HG02571 (cell line): ENCODE results near the gene KIF1B.

Experiments used
- ATAC-seq: cut with Tn5 transposase; IDR thresholded peaks from one replicate; pipeline ENCODE4 v1.9.1; 2021; ENCODE audit warnings: mild to moderate bottlenecking, moderate library complexity; ENCODE audit not compliant: unreplicated experiment

The KIF1B gene

DNA sequence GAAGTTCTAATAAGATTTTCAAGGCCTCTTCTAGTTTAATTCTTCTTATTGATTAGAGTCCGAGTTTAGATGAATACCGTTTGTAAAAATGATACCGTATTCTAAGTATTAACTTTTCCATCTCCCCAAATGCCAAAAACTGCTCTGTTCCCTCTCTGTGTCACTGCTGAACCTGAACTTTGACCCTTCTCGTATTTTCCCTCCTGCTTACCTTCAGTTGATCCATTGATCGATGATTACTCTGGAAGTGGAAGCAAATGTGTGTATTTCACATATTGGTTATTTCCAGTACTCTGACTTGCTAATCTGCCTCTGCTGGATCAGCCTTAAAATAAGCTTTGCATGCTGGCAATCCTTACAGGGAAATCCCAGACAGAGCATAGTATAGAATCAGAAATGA is 68.5 kb downstream of the KIF1B start:
- no peak for ATAC-seq

DNA sequence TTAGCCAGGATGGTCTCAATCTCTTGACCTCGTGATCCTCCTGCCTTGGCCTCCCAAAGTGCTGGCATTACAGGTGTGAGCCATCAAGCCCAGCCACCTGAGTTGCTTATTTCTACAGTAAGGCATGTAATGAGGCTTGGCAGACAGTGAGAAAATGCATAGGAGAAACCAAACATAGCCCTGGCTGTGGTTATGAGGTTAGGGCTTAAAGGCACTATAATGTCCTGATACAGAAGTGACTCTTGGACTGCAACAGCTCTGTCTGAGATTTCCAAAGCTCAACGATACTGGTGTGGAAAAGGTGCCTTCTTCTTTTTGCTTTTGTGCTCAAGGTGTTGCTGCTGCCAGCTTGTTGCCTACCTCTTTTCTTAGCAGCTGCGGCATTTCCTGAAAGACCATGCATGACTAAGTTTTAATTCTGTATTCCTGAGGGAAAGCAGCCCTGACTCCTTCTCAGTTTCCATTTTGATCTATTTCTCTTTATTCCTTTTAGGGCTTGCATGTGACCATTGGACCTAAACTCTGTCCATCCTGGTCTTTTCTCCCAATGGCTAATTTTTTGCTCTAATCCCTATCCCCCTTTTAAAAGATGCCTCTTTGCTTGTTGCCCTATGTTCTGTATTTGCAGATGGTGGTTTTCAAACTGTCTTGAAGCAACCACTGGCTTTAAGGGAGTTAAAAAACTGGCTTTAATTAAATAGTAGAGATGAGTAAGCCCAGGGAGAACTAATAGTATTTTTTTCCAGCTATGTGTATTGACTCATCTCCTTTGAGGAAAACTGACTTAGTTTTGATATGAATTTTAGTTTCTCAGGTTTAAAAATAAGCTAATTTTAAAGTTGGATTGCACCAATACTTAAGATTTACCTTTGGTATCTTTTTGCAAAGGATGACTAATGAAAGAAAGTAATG is 70.3 kb downstream of the KIF1B start:
- no peak for ATAC-seq

DNA sequence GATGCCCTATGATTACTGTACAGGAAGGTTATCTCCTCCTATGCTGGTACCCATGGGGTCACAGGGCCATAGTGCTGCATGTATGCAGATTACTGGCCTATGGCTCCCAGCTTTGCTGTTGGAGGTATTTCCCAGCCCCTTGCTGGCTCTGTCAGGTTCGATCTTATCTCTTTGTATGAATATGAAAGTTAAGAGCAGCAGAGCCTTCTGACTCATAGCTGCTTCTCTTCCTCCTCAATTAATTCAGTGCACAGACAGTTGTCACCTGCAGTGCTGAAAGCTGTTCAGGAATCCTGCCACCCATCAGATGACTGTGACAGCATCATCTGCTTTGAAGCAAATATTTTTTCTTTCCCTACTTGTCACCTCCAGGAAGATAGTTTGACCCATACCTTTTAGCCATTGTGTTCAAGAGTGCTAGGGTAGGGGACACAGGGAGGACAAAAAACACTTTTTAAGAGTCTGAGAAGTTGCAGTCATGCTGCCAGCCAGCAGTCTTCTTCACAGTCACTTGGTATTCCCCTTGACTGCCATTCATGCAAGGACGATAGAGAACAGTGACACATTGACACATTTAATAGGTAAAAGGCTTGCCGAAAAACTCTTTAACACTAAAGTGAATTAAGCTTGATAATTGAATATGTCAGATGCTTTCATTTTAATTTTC is 73.1 kb downstream of the KIF1B start:
- no peak for ATAC-seq

DNA sequence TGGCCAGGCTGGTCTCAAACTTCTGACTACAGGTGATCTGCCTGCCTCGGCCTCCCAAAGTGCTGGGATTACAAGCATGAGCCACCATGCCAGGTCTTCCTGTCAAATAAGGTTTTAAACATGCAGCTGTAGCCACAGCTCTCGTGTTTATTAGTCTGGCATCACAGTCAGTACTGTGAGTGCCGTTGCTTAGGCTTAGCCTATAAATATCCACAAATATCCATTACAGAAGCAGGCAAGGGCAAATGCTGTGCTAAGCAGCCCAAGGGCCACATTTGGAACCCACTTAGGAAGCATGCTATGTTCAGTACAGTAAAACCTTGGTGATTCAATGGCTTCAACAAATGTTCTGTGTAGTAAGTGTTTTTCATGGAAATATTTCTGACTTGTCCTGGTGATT is 75.9 kb downstream of the KIF1B start:
- ATAC-seq, result no peak

DNA sequence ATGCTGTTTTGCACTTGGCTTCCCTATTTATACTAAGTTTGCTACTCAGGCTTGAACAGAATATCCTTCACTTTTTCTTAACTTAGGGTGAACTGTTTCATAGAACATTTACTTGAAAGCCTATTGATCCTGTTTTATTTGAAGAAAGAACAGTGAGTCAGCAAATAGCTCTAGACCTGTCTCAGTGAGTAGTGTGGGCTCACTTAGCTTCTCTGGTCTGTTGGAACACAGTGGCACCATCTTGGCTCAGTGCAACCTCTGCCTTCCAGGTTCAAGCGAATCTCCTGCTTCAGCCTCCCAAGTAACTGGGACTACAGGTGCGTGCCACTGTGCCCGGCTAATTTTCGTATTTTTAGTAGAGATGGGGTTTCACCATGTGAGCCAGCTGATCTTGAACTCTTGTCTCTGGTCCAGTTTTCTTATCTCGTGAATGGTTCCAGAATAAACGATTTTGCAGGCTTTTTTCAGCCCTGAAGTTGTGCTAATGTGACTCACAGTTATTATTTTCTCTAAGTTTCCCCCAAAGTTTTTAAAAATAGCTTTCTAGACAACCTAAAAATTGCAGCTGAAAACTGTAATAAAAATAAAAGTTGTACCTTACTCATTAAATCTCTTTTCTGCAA is 76.8 kb downstream of the KIF1B start:
- no peak for ATAC-seq

DNA sequence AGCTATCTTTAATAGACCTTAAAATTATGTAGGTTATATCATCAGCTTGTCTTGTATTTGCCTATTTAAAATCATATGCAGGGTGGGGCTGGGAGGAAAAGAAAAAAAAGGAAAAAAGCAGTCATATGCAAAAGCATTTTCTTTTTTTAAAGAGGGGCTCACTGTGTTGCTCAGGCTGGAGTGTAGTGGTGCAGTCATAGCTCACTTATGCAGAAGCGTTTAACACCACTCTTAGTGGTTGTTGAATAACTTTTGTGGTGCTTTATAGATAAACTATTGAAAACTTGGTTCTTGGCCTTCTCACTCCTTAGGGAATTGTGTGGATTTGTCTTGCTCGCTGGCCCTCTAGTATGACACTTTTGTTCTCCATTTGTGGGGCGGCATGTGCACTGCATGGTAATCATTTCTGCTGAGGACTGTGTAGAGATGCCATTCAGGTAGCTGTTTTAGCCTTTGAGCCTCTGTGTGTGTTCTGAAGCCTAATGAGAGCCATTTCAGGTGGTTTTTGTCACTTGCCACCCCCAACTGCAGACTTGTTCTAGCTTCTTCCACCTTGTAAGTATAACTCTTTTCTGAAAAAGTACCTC is 77.8 kb downstream of the KIF1B start:
- ATAC-seq, result no peak

DNA sequence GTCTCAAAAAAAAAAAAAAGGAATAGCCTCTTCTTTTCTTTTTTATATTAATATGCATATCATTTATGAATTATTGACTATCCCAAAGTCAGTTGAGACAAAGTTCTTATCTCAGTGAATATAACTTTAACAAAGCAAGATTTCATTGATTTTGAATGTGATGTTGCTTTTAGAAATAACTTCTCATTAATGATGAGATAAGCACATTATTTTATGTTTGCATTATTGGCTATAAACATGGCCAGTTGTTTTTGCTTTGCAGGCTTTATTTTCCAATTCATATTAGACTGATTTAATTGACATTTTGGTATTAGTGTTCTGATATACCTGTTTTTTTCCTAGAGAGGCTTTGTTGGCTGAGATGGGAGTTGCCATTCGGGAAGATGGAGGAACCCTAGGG is 81.3 kb downstream of the KIF1B start:
- ATAC-seq, result no peak

DNA sequence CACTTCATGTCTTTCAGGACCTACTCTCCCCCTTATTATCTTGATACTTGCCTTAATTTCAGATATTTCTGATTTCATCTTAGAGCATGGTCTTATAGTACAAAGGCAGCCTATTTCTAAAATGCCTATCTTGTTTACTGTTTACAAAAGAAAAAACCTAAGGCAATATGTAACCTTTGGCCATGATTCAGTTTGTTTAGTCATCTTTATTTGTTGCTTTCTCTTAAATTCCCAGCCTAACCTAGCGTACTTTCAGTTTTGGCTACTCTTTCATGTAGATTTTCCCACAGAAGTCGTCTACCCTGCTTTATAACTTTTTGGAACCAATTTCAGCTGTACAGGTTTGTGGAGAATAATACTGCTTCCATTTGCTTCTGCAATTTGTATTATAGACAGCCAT is 81.8 kb downstream of the KIF1B start:
- no peak for ATAC-seq

DNA sequence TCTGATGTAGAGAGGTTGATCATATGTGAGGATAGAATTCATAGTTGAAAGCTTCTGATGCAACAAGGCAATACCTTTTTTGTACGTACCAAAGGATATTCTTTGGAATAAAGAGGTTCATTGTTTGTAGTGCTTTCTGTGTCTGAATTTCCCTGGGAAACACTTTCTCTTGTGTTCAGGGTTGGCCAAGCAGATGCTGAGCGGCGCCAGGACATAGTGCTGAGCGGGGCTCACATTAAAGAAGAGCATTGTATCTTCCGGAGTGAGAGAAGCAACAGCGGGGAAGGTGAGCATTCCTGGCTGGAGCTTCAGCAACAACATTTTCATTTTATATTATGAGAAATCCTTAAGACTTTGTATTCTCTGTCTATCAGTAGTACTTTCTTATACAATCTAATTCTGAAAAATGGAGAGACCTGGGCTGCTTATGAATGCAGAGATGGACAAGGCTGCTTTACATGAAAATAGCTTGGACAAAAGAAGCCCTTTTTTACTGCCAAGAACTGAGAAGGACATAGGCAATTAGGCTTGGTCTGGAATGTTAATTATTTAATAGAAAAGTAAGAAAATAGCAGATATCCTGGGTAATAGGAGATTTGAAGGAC is 85.2 kb downstream of the KIF1B start:
- ATAC-seq, result no peak

DNA sequence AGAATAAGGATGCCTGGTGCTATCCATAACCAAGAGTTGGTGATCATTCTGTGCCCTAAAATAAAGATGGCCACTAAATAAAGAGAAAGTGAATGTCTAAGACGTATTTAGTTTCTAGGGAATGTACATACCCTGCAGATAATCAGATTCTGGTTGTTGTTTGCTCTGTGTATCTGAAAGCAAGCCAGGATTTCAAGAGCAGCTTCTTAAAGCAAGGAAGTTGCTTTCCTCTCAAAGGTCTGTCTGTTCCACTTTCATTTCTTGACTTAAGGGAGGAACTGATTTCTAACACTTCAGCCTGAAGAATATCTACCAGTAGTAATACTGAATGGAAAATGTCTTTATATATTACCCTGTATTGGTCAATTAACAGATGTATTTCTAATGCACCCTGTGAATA is 88.8 kb downstream of the KIF1B start:
- no peak for ATAC-seq

DNA sequence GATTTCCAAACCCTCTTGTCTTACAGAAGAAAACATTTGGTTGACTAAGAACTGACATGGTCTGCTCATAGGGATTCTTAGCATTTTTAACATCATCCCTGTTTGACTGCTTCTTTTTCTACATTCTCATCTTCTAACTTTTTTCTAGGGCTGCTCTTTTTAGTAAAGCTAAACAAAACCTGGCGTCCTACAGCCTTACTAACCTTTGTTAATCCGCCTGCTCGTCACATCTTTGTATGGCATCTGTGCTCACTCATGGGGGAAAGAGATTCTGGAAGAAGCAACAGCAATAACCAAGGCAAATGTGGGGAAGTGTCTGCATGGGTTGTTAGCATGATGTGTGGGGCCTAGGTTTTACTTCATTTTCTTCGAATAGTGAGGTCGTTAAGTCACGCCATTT is 92.0 kb downstream of the KIF1B start:
- no peak for ATAC-seq

DNA sequence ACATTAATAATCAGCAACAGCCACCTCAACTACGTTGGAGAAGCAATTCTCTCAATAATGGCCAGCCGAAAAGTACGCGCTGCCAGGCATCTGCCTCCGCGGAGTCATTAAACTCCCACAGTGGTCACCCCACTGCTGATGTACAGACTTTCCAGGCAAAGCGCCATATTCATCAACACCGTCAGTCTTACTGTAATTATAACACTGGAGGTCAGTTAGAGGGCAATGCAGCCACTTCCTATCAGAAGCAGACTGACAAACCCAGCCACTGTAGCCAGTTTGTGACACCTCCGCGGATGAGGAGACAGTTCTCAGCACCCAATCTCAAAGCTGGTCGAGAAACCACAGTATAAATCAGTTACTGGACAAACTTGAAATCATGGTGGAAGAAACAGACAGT is 93.9 kb downstream of the KIF1B start:
- no peak for ATAC-seq

DNA sequence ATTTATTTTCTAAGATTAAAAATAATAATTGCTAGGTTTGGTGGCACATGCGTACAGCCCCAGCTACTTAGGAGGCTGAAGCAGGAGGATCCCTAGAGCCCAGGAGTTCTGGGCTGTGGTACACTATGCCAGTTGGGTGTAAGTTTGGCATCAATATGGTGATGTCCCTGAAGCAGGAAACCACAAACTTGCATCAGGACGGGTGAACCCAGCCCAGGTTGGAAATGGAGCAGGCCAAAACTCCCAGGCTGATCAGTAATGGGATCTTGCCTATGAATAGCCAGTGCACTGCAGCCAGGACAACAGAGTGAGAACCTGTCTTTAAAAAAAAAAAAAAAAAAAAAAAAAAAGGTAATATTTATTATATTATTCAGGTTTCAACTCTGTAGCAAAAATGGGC is 96.1 kb downstream of the KIF1B start:
- no peak for ATAC-seq

DNA sequence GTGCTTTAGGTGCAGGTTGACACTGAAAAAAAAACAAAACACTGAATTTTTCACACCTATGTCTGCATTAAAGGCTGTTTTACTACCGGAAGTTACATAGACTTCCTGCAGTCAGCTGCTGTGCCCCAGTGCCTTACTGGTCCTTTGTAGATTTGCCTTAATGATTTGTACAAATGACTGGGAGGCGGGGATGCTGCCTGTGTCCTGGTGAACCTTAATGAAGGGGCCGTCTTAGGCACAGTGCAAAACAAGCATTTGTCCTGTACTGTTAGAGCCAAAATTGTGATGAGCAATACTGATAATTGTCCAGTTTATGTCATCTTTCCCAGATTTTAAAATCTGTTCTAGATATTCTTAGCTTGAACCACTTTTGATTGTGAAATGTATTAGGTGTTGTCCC is 97.6 kb downstream of the KIF1B start:
- no peak for ATAC-seq

DNA sequence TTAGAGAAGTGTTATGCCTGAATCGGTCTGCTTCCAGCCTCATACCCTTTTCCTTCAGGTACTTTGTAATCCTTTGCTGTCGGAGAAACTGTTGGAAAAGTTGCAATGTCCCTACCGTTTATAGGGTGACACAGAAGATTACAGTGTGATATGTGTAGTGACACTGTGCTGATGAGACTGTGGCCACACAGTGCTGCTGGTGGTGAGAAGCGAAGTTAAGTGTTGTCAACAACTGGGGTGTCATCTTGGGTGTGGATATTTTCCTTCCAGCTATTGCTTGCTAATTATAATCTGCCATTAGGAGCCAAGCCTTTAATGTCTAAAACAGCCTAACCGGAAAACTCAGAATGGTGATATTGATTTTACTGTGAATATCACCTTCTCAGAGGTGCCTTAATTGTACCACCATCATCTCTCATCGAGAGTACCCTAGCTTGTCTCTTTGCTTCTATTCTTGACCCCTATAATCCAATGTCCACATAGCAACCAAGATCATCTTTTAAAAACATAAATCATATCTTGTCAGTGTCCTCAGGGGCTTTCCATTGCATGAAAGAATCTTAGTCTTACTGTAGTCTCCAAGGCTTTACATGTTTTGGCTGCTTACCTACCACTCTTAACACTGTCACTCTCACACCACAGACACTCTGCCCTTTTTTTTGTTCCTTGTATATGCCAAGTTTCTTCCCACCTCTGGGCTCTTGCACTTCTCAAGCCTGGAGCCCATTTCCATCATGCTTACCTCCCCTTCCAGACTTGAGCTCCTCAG is 99.1 kb downstream of the KIF1B start:
- ATAC-seq, result no peak

DNA sequence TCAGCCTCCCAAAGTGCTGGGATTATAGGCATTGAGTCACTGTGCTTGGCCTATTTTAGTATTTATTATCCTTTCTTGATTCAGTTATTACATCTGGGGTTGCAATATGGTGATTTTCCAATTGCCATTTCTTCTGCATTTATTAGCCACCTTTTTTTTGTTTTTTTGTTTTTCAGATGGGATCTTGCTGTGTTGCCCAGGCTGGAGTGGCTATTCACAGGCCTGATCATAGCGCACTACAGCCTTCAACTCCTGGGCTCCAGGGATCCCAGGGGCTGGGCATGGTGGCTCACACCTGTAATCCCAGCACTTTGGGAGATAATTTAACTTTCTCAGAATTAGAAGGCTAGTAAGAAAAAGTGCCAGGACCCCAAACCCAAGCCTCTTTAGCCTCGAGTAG is 106.4 kb downstream of the KIF1B start:
- no peak for ATAC-seq

DNA sequence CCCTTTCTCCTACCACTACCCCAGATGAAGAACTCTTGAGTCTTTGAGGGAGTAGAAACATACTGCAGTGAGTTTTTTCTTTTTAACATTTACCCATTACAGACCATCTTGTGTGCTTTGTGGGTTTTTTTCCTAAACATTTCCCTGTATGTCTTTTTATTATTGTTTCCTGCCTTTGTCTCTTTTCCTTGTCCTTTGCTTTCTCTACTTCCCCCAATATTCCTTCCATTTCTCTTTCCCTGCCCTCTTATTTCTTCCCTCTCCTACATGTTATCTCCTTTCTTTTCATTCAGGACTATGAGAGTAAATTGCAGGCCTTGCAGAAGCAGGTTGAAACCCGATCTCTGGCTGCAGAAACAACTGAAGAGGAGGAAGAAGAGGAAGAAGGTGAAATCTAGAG is 109.4 kb downstream of the KIF1B start:
- ATAC-seq, result no peak

DNA sequence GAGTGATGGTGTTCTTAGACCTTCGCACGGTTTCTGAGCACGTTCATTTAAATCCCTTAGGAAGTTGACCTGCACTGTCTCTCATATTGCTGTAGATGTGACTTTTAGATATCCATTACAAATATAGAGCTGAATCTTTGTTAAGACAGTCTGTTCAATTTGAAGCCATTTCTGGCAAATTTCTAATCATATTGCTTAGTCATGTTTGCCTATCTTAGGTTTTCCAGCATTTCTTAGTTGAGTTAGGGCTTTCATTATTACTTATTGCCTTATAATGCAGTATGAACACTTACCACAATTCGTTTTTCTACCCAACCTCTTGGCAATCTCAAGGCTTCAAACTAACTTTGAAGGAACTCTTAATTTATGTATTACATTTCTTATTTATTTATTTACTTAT is 110.0 kb downstream of the KIF1B start:
- no peak for ATAC-seq

DNA sequence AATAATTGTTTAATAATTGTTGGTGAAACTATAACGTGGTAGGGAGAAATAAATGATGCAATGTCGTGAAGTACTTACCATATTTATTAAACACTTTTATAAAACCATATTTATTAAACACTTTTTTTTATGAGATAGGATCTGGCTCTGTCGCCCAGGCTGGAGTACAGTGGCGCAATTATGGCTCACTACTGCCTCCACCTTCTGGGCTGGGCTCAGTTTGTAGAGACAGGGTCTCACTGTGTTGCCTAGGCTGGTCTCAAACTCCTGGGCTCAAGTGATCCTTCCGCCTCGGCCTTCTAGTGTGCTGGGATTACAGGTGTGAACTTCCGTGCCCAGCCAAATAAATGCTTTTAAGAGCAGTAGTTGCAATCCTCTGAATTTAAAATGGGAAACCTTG is 112.5 kb downstream of the KIF1B start:
- no peak for ATAC-seq

DNA sequence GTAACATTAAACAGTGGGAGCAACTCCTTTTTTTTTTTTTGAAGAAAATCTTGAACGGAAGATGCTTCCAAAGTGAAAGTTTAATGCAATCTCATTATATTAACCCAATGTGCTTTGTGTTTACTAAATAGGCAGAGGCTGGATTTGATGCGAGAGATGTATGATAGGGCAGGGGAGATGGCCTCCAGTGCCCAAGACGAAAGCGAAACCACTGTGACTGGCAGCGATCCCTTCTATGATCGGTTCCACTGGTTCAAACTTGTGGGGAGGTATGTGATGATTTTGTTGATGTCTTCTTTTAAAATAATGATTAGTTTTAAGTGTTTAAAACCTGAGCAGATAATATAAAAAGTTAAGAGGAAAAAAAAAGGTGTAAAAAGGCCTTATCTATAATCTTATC is 114.3 kb downstream of the KIF1B start:
- no peak for ATAC-seq

DNA sequence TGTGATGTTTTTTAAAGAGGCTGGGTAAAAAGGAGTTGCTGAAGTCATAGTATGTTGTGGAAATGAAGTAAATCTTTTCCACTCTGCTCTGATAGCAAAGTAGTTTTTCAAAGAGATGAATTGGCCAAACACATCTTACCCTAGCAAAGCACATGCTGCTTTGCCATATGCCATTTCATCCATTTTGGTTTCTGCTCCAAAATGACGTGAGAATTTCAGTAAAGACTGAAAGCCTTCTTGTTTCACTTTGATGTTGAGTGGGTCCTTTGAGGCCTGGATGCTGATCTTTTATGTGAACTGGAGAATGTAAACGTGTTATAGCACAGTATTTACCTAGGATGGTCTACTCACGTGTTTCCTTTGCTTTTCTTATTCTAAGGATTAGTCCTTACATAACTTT is 115.2 kb downstream of the KIF1B start:
- ATAC-seq, result no peak
